ENCODE results near the gene CALU. TPM values are rescaled to one million over a fixed set of nuclear protein-coding genes. Genes with fewer than 3 reads are reported as not detected.

Gene CALU
- total RNA-seq, 4 donors from 2014 or later, result 32.4 to 44.1 (median 36.7) TPM

- no peaks in the 10 kb centered on the region for H3K36me3 ChIP-seq
- no peaks in the 10 kb centered on the region for H3K9me3 ChIP-seq
- 79% methylated on average over 3 of the region's 3 CpGs for WGBS
- no peak for DNase-seq (ENCODE audit: low spot score in 2 of 2)
- H3K4me1 ChIP-seq, result peaks cover 6% of the 10 kb centered on the region
- H3K27me3 ChIP-seq, result no peaks in the 10 kb centered on the region
- H3K4me3 ChIP-seq, result no peak overlapping the region
- TF ChIP-seq POLR2A (IDR thresholded peaks at IDR 0.05) (no peak), CTCF (IDR thresholded peaks at IDR 0.05) (no peak), EP300 (IDR thresholded peaks at IDR 0.05) (no peak), POLR2AphosphoS5 (IDR thresholded peaks at IDR 0.05) (no peak)
- no peak overlapping the region for H3K27ac ChIP-seq
Measured at GRCh38 chr7:128785738-128786137, 46.6 kb downstream of the CALU start.

GRCh38 chr7:128788446-128789412, 49.6 kb downstream of the CALU start:
- no peak for TF ChIP-seq EP300 (IDR thresholded peaks at IDR 0.05)
- no peak for TF ChIP-seq POLR2AphosphoS5 (IDR thresholded peaks at IDR 0.05)
- peak in 1 of 2 donors; percentile 54 for DNase-seq (ENCODE audit: low spot score in 2 of 2)
- 79% methylated on average over 9 of the region's 9 CpGs for WGBS
- H3K9me3 ChIP-seq, result no peaks in the 10 kb centered on the region
- no peak overlapping the region for H3K4me3 ChIP-seq
- peaks cover 25% of the 10 kb centered on the region for H3K4me1 ChIP-seq
- H3K27me3 ChIP-seq, result no peaks in the 10 kb centered on the region
- no peaks in the 10 kb centered on the region for H3K36me3 ChIP-seq
- H3K27ac ChIP-seq, result no peak overlapping the region

DNA sequence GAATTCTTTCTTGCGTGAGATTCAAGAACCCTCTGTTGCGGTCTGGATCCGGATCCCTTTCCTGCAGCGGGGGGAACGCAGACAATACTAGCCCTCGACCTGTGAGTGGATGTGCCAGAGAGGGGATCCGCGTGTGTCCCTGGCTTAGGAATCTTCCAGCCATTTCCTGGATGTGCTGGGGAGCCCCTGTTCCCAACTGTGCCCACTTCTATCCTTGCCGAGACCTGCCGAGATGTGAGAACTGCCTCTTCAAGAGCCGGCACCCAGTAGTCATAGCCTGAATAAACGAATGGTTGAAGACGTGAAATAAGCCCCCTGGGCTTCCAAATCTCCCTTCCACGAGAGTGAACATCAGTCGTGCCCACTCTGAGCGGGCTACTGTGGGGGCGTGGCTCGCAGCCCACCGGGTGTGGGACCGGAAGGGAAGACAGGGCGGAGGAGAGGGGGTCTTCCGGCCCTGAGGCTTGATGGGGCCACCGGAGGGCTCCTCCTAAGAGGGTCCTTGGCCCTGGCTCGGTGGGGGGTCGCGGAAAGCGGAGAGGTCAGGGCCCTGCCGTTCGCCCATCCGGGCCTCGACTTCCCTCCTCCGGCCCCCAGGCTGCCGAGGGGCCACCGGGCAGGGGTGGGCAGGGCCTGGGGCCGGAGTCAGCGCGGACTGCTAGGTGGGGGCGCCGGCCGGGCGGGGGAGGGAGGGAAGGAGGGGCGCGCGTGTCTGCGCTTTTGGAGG, 51.3 kb downstream of the CALU start:
- H3K27me3 ChIP-seq, result no peaks in the 10 kb centered on the region
- DNase-seq (ENCODE audit: low spot score in 2 of 2), result no peak
- peaks cover 25% of the 10 kb centered on the region for H3K4me1 ChIP-seq
- TF ChIP-seq CTCF (IDR thresholded peaks at IDR 0.05) (no peak), POLR2AphosphoS5 (IDR thresholded peaks at IDR 0.05) (no peak)
- no peak overlapping the region for H3K27ac ChIP-seq
- 21% methylated on average over 15 of the region's 45 CpGs for whole genome bisulfite sequencing
- H3K36me3 ChIP-seq, result no peaks in the 10 kb centered on the region
- H3K9me3 ChIP-seq, result no peaks in the 10 kb centered on the region
- H3K4me3 ChIP-seq, result peak overlapping the region; percentile 79

DNA sequence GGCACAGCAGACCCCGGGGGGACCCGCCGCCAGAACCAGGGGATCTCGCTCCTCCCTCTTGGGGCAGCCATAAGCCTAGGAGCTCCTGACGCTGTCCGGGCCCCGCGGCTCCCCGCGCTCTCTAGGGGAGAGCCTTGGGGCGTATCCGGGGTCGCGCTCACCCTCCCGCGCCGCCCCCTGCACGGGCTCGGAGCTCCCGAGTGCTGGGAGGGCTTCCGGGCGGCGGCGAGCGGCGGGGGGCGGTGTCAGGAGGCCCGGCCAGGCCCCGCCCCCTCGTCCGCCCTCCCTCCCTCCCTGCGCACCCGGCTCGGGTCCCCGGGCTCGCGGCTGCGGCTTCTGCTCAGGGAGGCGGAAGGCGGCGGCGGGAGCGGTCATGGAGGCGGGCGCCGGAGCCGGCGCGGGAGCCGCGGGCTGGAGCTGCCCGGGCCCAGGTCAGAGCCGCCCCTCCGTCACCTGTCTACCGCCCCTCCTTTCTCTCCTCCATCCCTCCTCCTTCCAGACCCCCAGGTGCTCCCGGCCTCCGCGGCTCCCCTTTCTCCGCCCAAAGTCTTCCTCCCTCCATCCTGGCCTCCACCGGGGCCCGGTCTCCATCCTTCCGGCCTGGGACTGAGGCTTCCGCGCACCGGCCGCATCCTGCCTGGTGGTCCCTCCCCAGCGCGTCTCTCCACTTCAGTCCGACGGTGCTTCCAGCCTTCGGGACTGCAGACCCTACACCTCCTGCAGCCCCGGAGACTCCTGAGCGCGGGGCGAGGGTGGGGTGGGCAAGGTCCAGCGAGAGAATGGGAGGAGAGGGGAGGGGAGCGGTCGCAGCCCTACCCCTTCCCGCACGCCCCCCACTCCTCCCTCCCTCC, 52.2 kb downstream of the CALU start, which contains the start of gene CCDC136:
Gene CCDC136, plus strand, starts transcription at position 848 of the 851 bp plus-strand sequence. CDS start 444 bp downstream, outside the sequence.
- peaks cover 25% of the 10 kb centered on the region for H3K4me1 ChIP-seq
- H3K36me3 ChIP-seq, result no peaks in the 10 kb centered on the region
- DNase-seq (ENCODE audit: low spot score in 2 of 2), result peak; percentile 82 to 87
- no peaks in the 10 kb centered on the region for H3K9me3 ChIP-seq
- WGBS, result under 1% methylated on average over 52 of the region's 80 CpGs
- no peak within 1 kb of the TSS for H3K27ac ChIP-seq
- TF ChIP-seq POLR2A (IDR thresholded peaks at IDR 0.05) (no peak), POLR2AphosphoS5 (IDR thresholded peaks at IDR 0.05) (no peak), EP300 (IDR thresholded peaks at IDR 0.05) (no peak), CTCF (IDR thresholded peaks at IDR 0.05) (no peak)
- H3K27me3 ChIP-seq, result no peaks in the 10 kb centered on the region
- peak within 1 kb of the TSS; percentile 79 for H3K4me3 ChIP-seq

GRCh38 chr7:128791972-128792327, 52.8 kb downstream of the CALU start:
- H3K27ac ChIP-seq, result no peak overlapping the region
- no peaks in the 10 kb centered on the region for H3K36me3 ChIP-seq
- H3K27me3 ChIP-seq, result no peaks in the 10 kb centered on the region
- TF ChIP-seq CTCF (IDR thresholded peaks at IDR 0.05), result no peak
- TF ChIP-seq POLR2AphosphoS5 (IDR thresholded peaks at IDR 0.05), result no peak
- TF ChIP-seq POLR2A (IDR thresholded peaks at IDR 0.05), result no peak
- no peak for TF ChIP-seq EP300 (IDR thresholded peaks at IDR 0.05)
- no peaks in the 10 kb centered on the region for H3K9me3 ChIP-seq
- 12% methylated on average over 9 of the region's 9 CpGs for WGBS
- H3K4me1 ChIP-seq, result peaks cover 25% of the 10 kb centered on the region
- peak overlapping the region; percentile 79 for H3K4me3 ChIP-seq
- DNase-seq (ENCODE audit: low spot score in 2 of 2), result no peak

Data from suprapubic skin (tissue), 4 donors.